K562 (cell line): ENCODE measurements around the gene RAB3IP. TPM values are rescaled to one million over a fixed set of nuclear protein-coding genes. Genes with fewer than 3 reads are reported as not detected.

Experiments used
- ATAC-seq: fragments of 200-7000 bp; cut with Tn5 transposase; 3 replicates; pipeline ENCODE4 v1.9.1; 2020; ENCODE audit warnings: moderate library complexity
- BruUV-seq: library from RNA; stranded (reverse); fragments of 400-500 nt; replicated peaks from 2 replicates; lab custom pipeline; 2021; lab: Mats Ljungman, UMichigan
- CTCF ChIA-PET: fragments of 300-600 bp; formaldehyde crosslinking; extraction: SDS; loops from one replicate; lab custom pipeline; 2021; ENCODE audit warnings: low intra/inter-chr PET ratio; lab: Yijun Ruan, JAX
- POLR2A ChIA-PET: fragments of 300-600, 350-650 bp; sonication (Branson Sonifier 250); formaldehyde crosslinking; extraction: SDS; loops from one replicate; lab custom pipeline; 2021; ENCODE audit warnings: antibody characterized with exemption, inconsistent platforms; lab: Yijun Ruan, JAX
- DNase-seq, 4 experiments: peaks; one replicate each; pipeline versions ENCODE4 v3.0.0 to v3.0.0-alpha.2; 2011 to 2018; ENCODE audit warnings: low spot score in 3 of 4, mixed read lengths in 3 of 4; ENCODE audit errors: extremely low read depth in 1 of 4
- FAIRE-seq: peaks from 2 replicates; lab custom pipeline; 2011; peaks lifted over from hg19 to GRCh38; lab: Jason Lieb, UNC
- H2AFZ ChIP-seq: 2 replicates; pipeline ENCODE4 v1.6.0; 2011; ENCODE audit warnings: low read depth, low read length, control low read depth, inconsistent platforms
- H3K27ac ChIP-seq: fragments of 200-600 bp; 3 replicates; pipeline ENCODE4 v1.8.0; 2011; ENCODE audit warnings: low read depth, mild to moderate bottlenecking, control low read depth, inconsistent platforms, low read length, moderate library complexity, mixed read lengths; ENCODE audit errors: extremely low read depth
- H3K27me3 ChIP-seq, 2 experiments: fragments of 300-600 bp in 1 of 2; 2 replicates in 1 of 2; 3 replicates in 1 of 2; pipeline versions ENCODE4 v1.6.0 to v1.8.0; 2011; ENCODE audit warnings: inconsistent platforms in 2 of 2, low read length in 2 of 2, mild to moderate bottlenecking in 1 of 2, mixed read lengths in 1 of 2, moderate library complexity in 1 of 2; ENCODE audit not compliant: control insufficient read depth in 2 of 2, insufficient read depth in 2 of 2
- H3K36me3 ChIP-seq: fragments of 300-600 bp; 3 replicates; pipeline ENCODE4 v1.8.0; 2011; ENCODE audit warnings: mild to moderate bottlenecking, low read length, inconsistent platforms; ENCODE audit not compliant: control insufficient read depth, insufficient read depth
- H3K4me1 ChIP-seq, 2 experiments: fragments of 200-600 bp in 1 of 2; replicated peaks in 1 of 2; 2 replicates in 1 of 2; 3 replicates in 1 of 2; pipeline versions ENCODE4 v1.5.1 to v1.8.0; 2011; ENCODE audit warnings: inconsistent platforms in 2 of 2, low read length in 2 of 2, mild to moderate bottlenecking in 1 of 2, mixed read lengths in 1 of 2, moderate library complexity in 1 of 2; ENCODE audit not compliant: control insufficient read depth in 2 of 2, insufficient read depth in 2 of 2
- H3K4me2 ChIP-seq: 2 replicates; pipeline ENCODE4 v1.6.1; 2011; ENCODE audit warnings: low read length, control low read depth, inconsistent platforms, mixed read lengths; ENCODE audit not compliant: insufficient read depth
- H3K4me3 ChIP-seq: fragments of 200-600 bp; sonication (generic), shearing (Covaris generic); 2 replicates; pipeline ENCODE4 v1.5.1; 2016; ENCODE audit warnings: control low read depth, inconsistent platforms
- H3K79me2 ChIP-seq: fragments of 200-600 bp; 3 replicates; pipeline ENCODE4 v1.8.0; 2011; ENCODE audit warnings: low read length, inconsistent platforms; ENCODE audit not compliant: control insufficient read depth, insufficient read depth
- H3K9ac ChIP-seq, 2 experiments: 2 replicates each; pipeline versions ENCODE4 v1.6.0 to v1.6.1; 2011; ENCODE audit warnings: low read depth in 2 of 2, low read length in 2 of 2, control low read depth in 1 of 2, inconsistent platforms in 1 of 2, mild to moderate bottlenecking in 1 of 2, mixed read lengths in 1 of 2; ENCODE audit not compliant: insufficient read depth in 1 of 2
- H3K9me1 ChIP-seq: one replicate; pipeline ENCODE4 v1.6.0; 2011; ENCODE audit warnings: inconsistent platforms, mild to moderate bottlenecking, low read length, moderate library complexity; ENCODE audit not compliant: control insufficient read depth, insufficient read depth
- H3K9me3 ChIP-seq: replicated peaks from 2 replicates; pipeline ENCODE4 v1.5.1; 2011; ENCODE audit warnings: low read depth, low read length, inconsistent platforms; ENCODE audit not compliant: control insufficient read depth, insufficient read depth
- H4K20me1 ChIP-seq: replicated peaks from 2 replicates; pipeline ENCODE4 v1.6.1; 2011; ENCODE audit warnings: low read length, inconsistent platforms, mixed read lengths; ENCODE audit not compliant: control insufficient read depth, insufficient read depth
- ELK3 ChIP-seq: fragments of 450-650 bp; formaldehyde crosslinking; IDR thresholded peaks from 2 replicates; pipeline ENCODE4 v1.4.0; 2020; ENCODE audit warnings: mild to moderate bottlenecking
- RAD51 ChIP-seq: fragments of 450-650 bp; IDR thresholded peaks from 2 replicates; pipeline ENCODE4 v1.7.1; 2016; ENCODE audit warnings: low read depth, mild to moderate bottlenecking, borderline replicate concordance
- TRIM28 ChIP-seq: fragments of 450-650 bp; IDR thresholded peaks from 2 replicates; pipeline ENCODE4 v1.6.1; 2017
- ZNF586 ChIP-seq: fragments of 450-650 bp; formaldehyde crosslinking; conservative IDR thresholded peaks from 2 replicates; pipeline ENCODE4 v1.4.0; 2020; ENCODE audit warnings: mild to moderate bottlenecking, moderate library complexity
- WGBS: fragments of 100-300 bp; shearing (Covaris generic); methylation state at CpG from one replicate; pipeline ENCODE4 v1.1.6; 2016; ENCODE audit warnings: low coverage, mixed read lengths; ENCODE audit not compliant: insufficient coverage; ENCODE audit errors: missing lambda C conversion rate; 5-methylcytosine and 5-hydroxymethylcytosine counted together
- in situ Hi-C: fragments of 300-500 bp; cut with MboI; formaldehyde crosslinking; loops from 4 replicates; pipeline ENCODE4 v1.15.0; 2018; ENCODE audit warnings: inconsistent platforms, mixed read lengths
- intact Hi-C: fragments of 100-400 bp; cut with micrococcal nuclease; formaldehyde crosslinking; loops from 2 replicates; pipeline ENCODE4 v1.14.2; 2022
- polyA plus RNA-seq, 8 experiments: library from polyadenylated mRNA; depleted of rRNA in 4 of 8; stranded (reverse) in 5 of 8; unstranded in 3 of 8; fragments of >200 nt; fragmentation: Nextera tagmentation in 2 of 8; fragmentation: Illumina TruSeq in 1 of 8; extraction: Ambion mirVana in 2 of 8; extraction: Trizol in 1 of 8; gene quantifications; 2 replicates each; pipeline versions ENCODE4 v1.2.1 to v1.2.3, GENCODE V29; 2011 to 2014; ENCODE audit warnings: inconsistent platforms in 1 of 8, missing spikeins in 1 of 8
- total RNA-seq, 7 experiments: library from RNA; depleted of rRNA in 6 of 7; stranded (reverse); fragments of >200 nt in 6 of 7; fragmentation: Illumina TruSeq in 2 of 7; extraction: Trizol in 2 of 7; gene quantifications; 2 replicates each; pipeline versions ENCODE4 v1.2.1 to v1.2.3, GENCODE V29; 2011 to 2021; ENCODE audit warnings: low replicate concordance in 1 of 7

Gene RAB3IP
- total and polyA plus RNA-seq, 9 of the 15 experiments (the other 6 are each of a cell fraction or from before 2014, with no cell fraction given): 5.6 to 25.5 (median 11.3) TPM

- H3K9me3 ChIP-seq: no peaks in the 10 kb centered on the region
- no peak overlapping the region for H2AFZ ChIP-seq
- no peaks in the 10 kb centered on the region for H3K36me3 ChIP-seq
- H4K20me1 ChIP-seq: no peaks in the 10 kb centered on the region
- H3K9ac ChIP-seq: no peak overlapping the region
- H3K4me1 ChIP-seq: peaks cover 0 to 3% of the 10 kb centered on the region in 2 experiments; a peak in 1 of 5 replicates
- 0% methylated on average over 1 of the region's 1 CpG for WGBS
- no peak for DNase-seq
- POLR2A ChIA-PET: interaction anchor here (0.6 to 2.0 kb wide), 2 partner anchors 74 to 76 kb away, joined by 3 to 4 read pairs; no protein-coding TSS in a partner anchor
- H3K79me2 ChIP-seq: no peaks in the 10 kb centered on the region
- TF ChIP-seq TRIM28 (no peak), RAD51 (no peak), ELK3 (CRISPR knock-in tag) (no peak), ZNF586 (CRISPR knock-in tag) (no peak)
- no peak for FAIRE-seq
- intact Hi-C loops: no loop called here
- H3K4me3 ChIP-seq: no peak overlapping the region
- no peak for ATAC-seq
- H3K4me2 ChIP-seq: no peak overlapping the region
- H3K27ac ChIP-seq: no peak overlapping the region
- in situ Hi-C loops: no loop called here
- BruUV-seq: no TSS peak
- no peaks in the 10 kb centered on the region; a peak in 2 of 5 replicates for H3K27me3 ChIP-seq
- CTCF ChIA-PET: no interaction called here
- no peaks in the 10 kb centered on the region for H3K9me1 ChIP-seq
Measured at GRCh38 chr12:69719336-69720316, 19.0 kb upstream of the RAB3IP start.
